H9 (cell line): Measurements from ENCODE around the gene CHI3L2. TPM values are rescaled to one million over a fixed set of nuclear protein-coding genes. Genes with fewer than 3 reads are reported as not detected.
A peak's percentile ranks its signal among the peaks of the same experiment; 100 is the strongest.

Experiments used
- DNase-seq: peaks from one replicate; pipeline ENCODE4 v3.0.0-alpha.2; 2017
- H2AFZ ChIP-seq: one replicate; pipeline ENCODE4 v1.6.1; 2013; ENCODE audit warnings: mild to moderate bottlenecking, low read length, control low read depth, moderate library complexity
- H2AK5ac ChIP-seq: 2 replicates; pipeline ENCODE4 v1.6.1; 2013; ENCODE audit warnings: low read length, control low read depth, mixed read lengths; ENCODE audit not compliant: insufficient read length
- H2BK120ac ChIP-seq: one replicate; pipeline ENCODE4 v1.6.1; 2013; ENCODE audit warnings: low read depth, mild to moderate bottlenecking, low read length, control low read depth, inconsistent platforms; ENCODE audit not compliant: poor library complexity, severe bottlenecking
- H2BK12ac ChIP-seq: 2 replicates; pipeline ENCODE4 v1.6.1; 2013; ENCODE audit warnings: low read length, control low read depth, mixed read lengths, low read depth; ENCODE audit not compliant: insufficient read length
- H2BK15ac ChIP-seq: 2 replicates; pipeline ENCODE4 v1.6.1; 2013; ENCODE audit warnings: low read depth, low read length, control low read depth
- H2BK20ac ChIP-seq: one replicate; pipeline ENCODE4 v1.6.1; 2013; ENCODE audit warnings: low read depth, mild to moderate bottlenecking, low read length, control low read depth, inconsistent platforms; ENCODE audit not compliant: poor library complexity, severe bottlenecking
- H2BK5ac ChIP-seq: 2 replicates; pipeline ENCODE4 v1.6.1; 2013; ENCODE audit warnings: low read length, control low read depth, mixed read lengths; ENCODE audit not compliant: insufficient read length
- H3K14ac ChIP-seq: 2 replicates; pipeline ENCODE4 v1.6.1; 2013; ENCODE audit warnings: low read length, control low read depth; ENCODE audit not compliant: insufficient read depth
- H3K18ac ChIP-seq: 2 replicates; pipeline ENCODE4 v1.6.1; 2013; ENCODE audit warnings: low read depth, mild to moderate bottlenecking, mixed read lengths, low read length, control low read depth; ENCODE audit not compliant: insufficient read length
- H3K23ac ChIP-seq: 2 replicates; pipeline ENCODE4 v1.6.1; 2013; ENCODE audit warnings: low read length, control low read depth, mixed read lengths, low read depth; ENCODE audit not compliant: insufficient read length
- H3K23me2 ChIP-seq: 2 replicates; pipeline ENCODE4 v1.6.1; 2013; ENCODE audit warnings: low read depth, mild to moderate bottlenecking, mixed read lengths, low read length, control low read depth; ENCODE audit not compliant: insufficient read length, poor library complexity, severe bottlenecking
- H3K27ac ChIP-seq: 2 replicates; pipeline ENCODE4 v1.5.1; 2013; ENCODE audit warnings: low read length, control low read depth, mixed read lengths, low read depth; ENCODE audit not compliant: insufficient read length
- H3K27me3 ChIP-seq: 2 replicates; pipeline ENCODE4 v1.6.1; 2013; ENCODE audit warnings: low read length, control low read depth, inconsistent platforms; ENCODE audit not compliant: insufficient read depth
- H3K4ac ChIP-seq: 2 replicates; pipeline ENCODE4 v1.6.1; 2013; ENCODE audit warnings: low read depth, mild to moderate bottlenecking, control low read depth, inconsistent platforms, low read length, moderate library complexity
- H3K4me1 ChIP-seq: 2 replicates; pipeline ENCODE4 v1.6.1; 2013; ENCODE audit warnings: low read length, control low read depth, inconsistent platforms; ENCODE audit not compliant: insufficient read depth
- H3K4me2 ChIP-seq: 2 replicates; pipeline ENCODE4 v1.6.1; 2013; ENCODE audit warnings: low read length, control low read depth, mixed read lengths; ENCODE audit not compliant: insufficient read length, insufficient read depth
- H3K56ac ChIP-seq: 2 replicates; pipeline ENCODE4 v1.6.1; 2013; ENCODE audit warnings: low read depth, mild to moderate bottlenecking, mixed read lengths, low read length, control low read depth; ENCODE audit not compliant: insufficient read length
- H3K79me1 ChIP-seq: 2 replicates; pipeline ENCODE4 v1.6.1; 2013; ENCODE audit warnings: low read depth, mild to moderate bottlenecking, moderate library complexity, low read length, control low read depth, inconsistent platforms; ENCODE audit not compliant: insufficient read depth, poor library complexity, severe bottlenecking
- H3K79me2 ChIP-seq: 2 replicates; pipeline ENCODE4 v1.6.1; 2013; ENCODE audit warnings: low read length, control low read depth, inconsistent platforms; ENCODE audit not compliant: insufficient read depth
- H3K9ac ChIP-seq: 2 replicates; pipeline ENCODE4 v1.6.1; 2013; ENCODE audit warnings: low read length, control low read depth, mixed read lengths; ENCODE audit not compliant: insufficient read length; ENCODE audit errors: extremely low read depth
- H3K9me3 ChIP-seq: one replicate; pipeline ENCODE4 v1.6.1; 2013; ENCODE audit warnings: low read depth, low read length, inconsistent platforms; ENCODE audit not compliant: control insufficient read depth
- H3T11ph ChIP-seq: one replicate; pipeline ENCODE4 v1.6.1; 2013; ENCODE audit warnings: mild to moderate bottlenecking, low read length, control low read depth, inconsistent platforms
- H4K20me1 ChIP-seq: one replicate; pipeline ENCODE4 v1.6.1; 2013; ENCODE audit not compliant: control insufficient read depth, insufficient read length, insufficient read depth
- H4K5ac ChIP-seq: 2 replicates; pipeline ENCODE4 v1.6.1; 2013; ENCODE audit warnings: low read depth, mild to moderate bottlenecking, mixed read lengths, low read length, control low read depth; ENCODE audit not compliant: insufficient read length
- H4K8ac ChIP-seq: replicated peaks from 2 replicates; pipeline ENCODE4 v1.6.1; 2013; ENCODE audit warnings: low read length, control low read depth, mixed read lengths, low read depth; ENCODE audit not compliant: insufficient read length
- H4K91ac ChIP-seq: 2 replicates; pipeline ENCODE4 v1.6.1; 2013; ENCODE audit warnings: low read depth, mild to moderate bottlenecking, moderate library complexity, mixed read lengths, low read length, control low read depth; ENCODE audit not compliant: insufficient read length
- H3K27ac Mint-ChIP-seq, 3 experiments: 2 replicates in 2 of 3; 3 replicates in 1 of 3; pipeline ENCODE4 v1.8.0; 2020 to 2021; ENCODE audit warnings: mixed read lengths in 3 of 3, mild to moderate bottlenecking in 1 of 3, moderate library complexity in 1 of 3
- H3K27me3 Mint-ChIP-seq: 2 replicates; pipeline ENCODE4 v1.8.0; 2021; ENCODE audit warnings: low read depth, mild to moderate bottlenecking, moderate library complexity, mixed read lengths
- H3K36me3 Mint-ChIP-seq, 3 experiments: 2 replicates in 2 of 3; 3 replicates in 1 of 3; pipeline ENCODE4 v1.8.0; 2020 to 2021; ENCODE audit warnings: low read depth in 3 of 3, mixed read lengths in 3 of 3; ENCODE audit not compliant: insufficient read depth in 1 of 3
- H3K4me1 Mint-ChIP-seq, 2 experiments: 2 replicates each; pipeline ENCODE4 v1.8.0; 2020; ENCODE audit warnings: mixed read lengths in 2 of 2
- H3K4me3 Mint-ChIP-seq, 2 experiments: 2 replicates in 1 of 2; 3 replicates in 1 of 2; pipeline ENCODE4 v1.8.0; 2020 to 2021; ENCODE audit warnings: mild to moderate bottlenecking in 2 of 2, mixed read lengths in 2 of 2, moderate library complexity in 1 of 2
- H3K9me3 Mint-ChIP-seq, 2 experiments: 2 replicates in 1 of 2; 3 replicates in 1 of 2; pipeline ENCODE4 v1.8.0; 2020; ENCODE audit warnings: mild to moderate bottlenecking in 2 of 2, mixed read lengths in 2 of 2, moderate library complexity in 1 of 2
- WGBS: extraction: QIAGEN DNeasy Blood & Tissue Kit; methylation state at CpG from one replicate; pipeline ENCODE4 v1.1.7; 2013; ENCODE audit warnings: missing lambda C conversion rate, low lambda C conversion rate, mixed read lengths; ENCODE audit not compliant: insufficient read length; ENCODE audit errors: extremely low coverage; 5-methylcytosine and 5-hydroxymethylcytosine counted together
- total RNA-seq: library from RNA; stranded (reverse); gene quantifications from 2 replicates; pipeline ENCODE4 v1.2.1, GENCODE V29; 2021
- TF ChIP-seq, protein P1 (sequence below): fragments of 200-600 bp; sonication (generic); conservative IDR thresholded peaks from 3 replicates; pipeline ENCODE4 v1.8.0; 2021; ENCODE audit warnings: antibody characterized with exemption, mild to moderate bottlenecking

CHI3L2 gene
- total RNA-seq, 1 experiment from 2014 or later: not detected

DNA sequence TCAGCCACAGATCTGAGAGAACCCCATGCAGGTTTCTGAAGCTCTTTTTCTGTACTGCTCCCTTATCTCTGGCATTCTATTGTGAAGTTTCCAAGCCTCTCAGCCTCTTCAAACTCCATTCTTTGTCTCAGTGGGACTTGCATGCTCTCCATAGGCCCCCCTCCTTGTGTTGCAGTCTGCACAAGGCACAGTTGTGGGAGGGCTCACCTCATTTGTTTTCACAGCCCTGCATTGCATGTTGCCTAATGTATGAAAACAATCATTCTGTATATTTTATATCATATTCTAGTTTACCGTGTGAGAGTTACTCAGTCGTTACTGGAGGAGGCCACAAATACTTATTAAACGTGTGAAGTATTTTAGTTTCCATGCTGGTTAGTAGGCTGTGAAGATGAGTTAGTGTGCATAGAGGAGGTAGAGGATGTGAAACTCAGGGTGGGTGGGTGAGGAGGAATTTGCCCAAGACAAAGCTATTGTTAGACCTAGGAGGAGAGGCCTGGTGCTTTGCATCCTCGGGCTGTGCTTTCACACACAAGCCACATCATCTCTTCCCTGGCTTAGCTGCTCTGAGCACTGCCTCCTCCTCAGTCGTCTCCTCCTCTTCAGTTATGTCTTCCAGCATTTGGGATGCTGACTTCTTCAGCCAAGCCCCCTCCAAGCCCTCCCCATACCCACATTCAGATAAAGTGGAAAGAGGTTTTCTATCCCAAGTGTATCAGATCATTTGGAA is 7.8 kb upstream of the CHI3L2 start:
- no peak overlapping the region for H3K4ac ChIP-seq
- no peak for DNase-seq
- H3K18ac ChIP-seq: no peak overlapping the region
- Mint-ChIP-seq H3K4me1 (peaks cover 49 to 56% of the 10 kb centered on the region in 2 experiments), H3K27me3 (no peaks in the 10 kb centered on the region), H3K36me3 (no peaks in the 10 kb centered on the region; a peak in 1 of 7 replicates), H3K27ac (peak overlapping the region in 2 of 3 experiments; percentile 49 to 80; a peak in 4 of 7 replicates), H3K9me3 (no peaks in the 10 kb centered on the region; a peak in 1 of 5 replicates), H3K4me3 (no peak overlapping the region)
- no peaks in the 10 kb centered on the region for H3K79me1 ChIP-seq
- no peak overlapping the region for H2BK20ac ChIP-seq
- no peak overlapping the region for H4K5ac ChIP-seq
- H2BK15ac ChIP-seq: no peak overlapping the region
- H2AFZ ChIP-seq: no peak overlapping the region
- no peak overlapping the region for H3K23ac ChIP-seq
- H3K4me2 ChIP-seq: no peak overlapping the region
- H4K20me1 ChIP-seq: no peaks in the 10 kb centered on the region
- H3K4me1 ChIP-seq: peaks cover 7% of the 10 kb centered on the region; the same call in 1 of the 2 replicates
- no peak overlapping the region for H3T11ph ChIP-seq
- no peak overlapping the region for H3K27ac ChIP-seq
- H4K91ac ChIP-seq: no peak overlapping the region
- H3K79me2 ChIP-seq: no peaks in the 10 kb centered on the region
- H3K14ac ChIP-seq: no peak overlapping the region
- no peaks in the 10 kb centered on the region for H3K27me3 ChIP-seq
- no peaks in the 10 kb centered on the region for H3K9me3 ChIP-seq
- H2BK12ac ChIP-seq: no peak overlapping the region
- no peak overlapping the region for H3K56ac ChIP-seq
- TF ChIP-seq, protein P1, sequence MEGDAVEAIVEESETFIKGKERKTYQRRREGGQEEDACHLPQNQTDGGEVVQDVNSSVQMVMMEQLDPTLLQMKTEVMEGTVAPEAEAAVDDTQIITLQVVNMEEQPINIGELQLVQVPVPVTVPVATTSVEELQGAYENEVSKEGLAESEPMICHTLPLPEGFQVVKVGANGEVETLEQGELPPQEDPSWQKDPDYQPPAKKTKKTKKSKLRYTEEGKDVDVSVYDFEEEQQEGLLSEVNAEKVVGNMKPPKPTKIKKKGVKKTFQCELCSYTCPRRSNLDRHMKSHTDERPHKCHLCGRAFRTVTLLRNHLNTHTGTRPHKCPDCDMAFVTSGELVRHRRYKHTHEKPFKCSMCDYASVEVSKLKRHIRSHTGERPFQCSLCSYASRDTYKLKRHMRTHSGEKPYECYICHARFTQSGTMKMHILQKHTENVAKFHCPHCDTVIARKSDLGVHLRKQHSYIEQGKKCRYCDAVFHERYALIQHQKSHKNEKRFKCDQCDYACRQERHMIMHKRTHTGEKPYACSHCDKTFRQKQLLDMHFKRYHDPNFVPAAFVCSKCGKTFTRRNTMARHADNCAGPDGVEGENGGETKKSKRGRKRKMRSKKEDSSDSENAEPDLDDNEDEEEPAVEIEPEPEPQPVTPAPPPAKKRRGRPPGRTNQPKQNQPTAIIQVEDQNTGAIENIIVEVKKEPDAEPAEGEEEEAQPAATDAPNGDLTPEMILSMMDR: no peak
- no peak overlapping the region for H4K8ac ChIP-seq
- H2BK120ac ChIP-seq: no peak overlapping the region
- no peak overlapping the region for H2BK5ac ChIP-seq
- H3K9ac ChIP-seq: no peak overlapping the region
- no peaks in the 10 kb centered on the region for H3K23me2 ChIP-seq
- no CpG with 5 or more reads among the region's 5 CpGs for WGBS
- no peak overlapping the region for H2AK5ac ChIP-seq
